ENCODE results near the gene NR5A2. TPM values are rescaled to one million over a fixed set of nuclear protein-coding genes. Genes with fewer than 3 reads are reported as not detected.

Gene NR5A2
- total RNA-seq, 4 donors from 2014 or later = 5.0 to 21.5 (median 11.8) TPM

DNA sequence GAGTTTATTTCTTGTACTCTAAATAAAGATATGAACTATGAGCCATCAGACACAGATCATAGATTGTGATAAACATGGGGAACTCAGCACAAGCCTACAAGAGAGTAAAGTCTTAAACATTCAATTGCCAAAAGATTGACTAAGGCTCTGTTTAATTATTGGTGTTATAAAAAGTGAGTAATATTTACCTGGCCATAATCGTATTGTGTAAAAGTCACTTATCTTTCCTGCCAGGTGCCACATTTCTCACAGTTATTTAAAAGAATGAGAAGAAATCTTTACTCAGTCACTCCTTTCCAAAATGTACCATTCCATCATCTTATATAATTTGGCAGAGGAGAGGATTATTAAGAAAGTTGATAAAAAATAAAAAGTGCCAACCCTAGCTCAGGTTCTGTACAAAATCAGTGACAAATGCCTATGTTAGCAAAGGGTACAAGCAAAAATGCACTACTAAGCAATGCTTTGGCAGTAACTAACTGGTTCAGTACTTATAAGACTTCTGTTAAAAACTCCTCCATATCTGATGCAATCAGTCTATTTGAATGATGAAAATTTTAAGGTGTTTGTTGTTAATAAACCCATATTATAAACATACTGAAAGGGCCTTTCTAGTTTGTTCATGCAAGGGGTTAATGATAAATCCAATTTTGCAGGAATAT, 5.8 kb upstream of the NR5A2 start:
- intact Hi-C loops (cut with DNase I; ENCODE audit: low total_unique reads) = no loop called here
- TF ChIP-seq POLR2A (IDR thresholded peaks at IDR 0.05) = no peak
- TF ChIP-seq, protein P1, sequence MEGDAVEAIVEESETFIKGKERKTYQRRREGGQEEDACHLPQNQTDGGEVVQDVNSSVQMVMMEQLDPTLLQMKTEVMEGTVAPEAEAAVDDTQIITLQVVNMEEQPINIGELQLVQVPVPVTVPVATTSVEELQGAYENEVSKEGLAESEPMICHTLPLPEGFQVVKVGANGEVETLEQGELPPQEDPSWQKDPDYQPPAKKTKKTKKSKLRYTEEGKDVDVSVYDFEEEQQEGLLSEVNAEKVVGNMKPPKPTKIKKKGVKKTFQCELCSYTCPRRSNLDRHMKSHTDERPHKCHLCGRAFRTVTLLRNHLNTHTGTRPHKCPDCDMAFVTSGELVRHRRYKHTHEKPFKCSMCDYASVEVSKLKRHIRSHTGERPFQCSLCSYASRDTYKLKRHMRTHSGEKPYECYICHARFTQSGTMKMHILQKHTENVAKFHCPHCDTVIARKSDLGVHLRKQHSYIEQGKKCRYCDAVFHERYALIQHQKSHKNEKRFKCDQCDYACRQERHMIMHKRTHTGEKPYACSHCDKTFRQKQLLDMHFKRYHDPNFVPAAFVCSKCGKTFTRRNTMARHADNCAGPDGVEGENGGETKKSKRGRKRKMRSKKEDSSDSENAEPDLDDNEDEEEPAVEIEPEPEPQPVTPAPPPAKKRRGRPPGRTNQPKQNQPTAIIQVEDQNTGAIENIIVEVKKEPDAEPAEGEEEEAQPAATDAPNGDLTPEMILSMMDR (IDR thresholded peaks at IDR 0.05) = no peak
- no peak overlapping the region for H3K4me3 ChIP-seq
- no peaks in the 10 kb centered on the region for H3K36me3 ChIP-seq
- H3K9me3 ChIP-seq = no peaks in the 10 kb centered on the region
- no peaks in the 10 kb centered on the region for H3K4me1 ChIP-seq
- H3K27ac ChIP-seq = no peak overlapping the region
- DNase-seq = no peak
- no peaks in the 10 kb centered on the region for H3K27me3 ChIP-seq

DNA sequence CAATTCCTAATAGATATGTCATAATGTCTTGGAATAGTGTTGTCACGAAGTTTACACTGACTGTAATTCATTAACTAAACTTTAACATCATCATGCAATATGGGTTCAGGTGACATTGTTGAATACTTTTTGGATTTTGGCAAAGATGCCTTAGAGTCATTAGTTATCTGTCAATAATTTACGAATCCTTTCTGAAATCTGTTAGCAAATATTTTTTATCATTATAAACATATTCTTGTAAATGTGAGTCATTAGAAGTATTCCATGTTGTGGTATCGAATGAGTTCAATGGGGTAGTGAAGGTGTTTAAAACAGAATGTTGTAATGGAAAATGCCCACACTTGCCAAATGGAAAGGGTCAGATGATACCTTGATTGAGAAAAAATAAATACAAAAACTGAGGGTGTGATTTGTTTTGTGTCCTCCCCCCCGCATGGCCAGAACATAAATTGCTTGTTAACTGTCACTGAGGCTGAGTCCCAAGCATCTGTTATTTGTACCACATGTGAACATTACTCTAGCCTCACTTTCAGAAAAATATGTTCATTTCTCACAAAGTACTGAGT, 5.2 kb upstream of the NR5A2 start:
- intact Hi-C loops (cut with DNase I; ENCODE audit: low total_unique reads) = no loop called here

DNA sequence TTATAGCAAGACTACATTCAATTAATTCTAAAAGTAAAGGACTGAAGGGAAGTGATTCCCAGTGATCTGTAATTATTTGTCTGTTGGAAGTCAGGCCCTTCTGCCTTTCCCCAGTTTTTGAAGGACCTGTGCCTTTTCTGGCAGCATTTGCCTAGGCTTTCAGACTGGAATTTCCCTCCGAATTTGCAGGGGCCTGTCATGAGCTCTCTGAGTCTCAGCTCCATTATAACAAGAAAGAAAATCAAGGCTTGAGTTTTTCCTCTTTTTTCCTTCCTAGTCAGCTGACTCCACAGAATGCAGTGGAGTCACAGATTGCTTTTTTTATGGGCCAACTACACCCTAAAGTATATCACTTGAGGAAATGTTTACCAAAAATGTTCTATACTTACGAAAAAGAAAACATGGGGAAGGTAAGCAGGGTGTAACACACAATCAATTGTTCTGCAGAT, 1.1 kb downstream of the NR5A2 start:
- Histone ChIP-seq H3K4me3 (peak overlapping the region in 1 of 2 donors; percentile 16), H3K27ac (peak overlapping the region in 1 of 2 donors; percentile 39), H3K9me3 (no peaks in the 10 kb centered on the region), H3K36me3 (no peaks in the 10 kb centered on the region), H3K4me1 (no peaks in the 10 kb centered on the region), H3K27me3 (peaks cover 0 to 21% of the 10 kb centered on the region in 2 donors)
- TF ChIP-seq POLR2A (IDR thresholded peaks at IDR 0.05) = no peak
- TF ChIP-seq, protein P1 (IDR thresholded peaks at IDR 0.05) = no peak
- no peak for DNase-seq
- intact Hi-C loops (cut with DNase I; ENCODE audit: low total_unique reads) = no loop called here

More for the DNA sequence above, 5.2 kb upstream of the NR5A2 start:
- TF ChIP-seq, protein P1 (IDR thresholded peaks at IDR 0.05) = no peak
- no peak for TF ChIP-seq POLR2A (IDR thresholded peaks at IDR 0.05)
- Histone ChIP-seq H3K9me3 (no peaks in the 10 kb centered on the region), H3K27ac (no peak overlapping the region), H3K36me3 (no peaks in the 10 kb centered on the region), H3K4me3 (no peak overlapping the region), H3K27me3 (peaks cover 0 to 2% of the 10 kb centered on the region in 2 donors), H3K4me1 (no peaks in the 10 kb centered on the region)
- no peak for DNase-seq

DNA sequence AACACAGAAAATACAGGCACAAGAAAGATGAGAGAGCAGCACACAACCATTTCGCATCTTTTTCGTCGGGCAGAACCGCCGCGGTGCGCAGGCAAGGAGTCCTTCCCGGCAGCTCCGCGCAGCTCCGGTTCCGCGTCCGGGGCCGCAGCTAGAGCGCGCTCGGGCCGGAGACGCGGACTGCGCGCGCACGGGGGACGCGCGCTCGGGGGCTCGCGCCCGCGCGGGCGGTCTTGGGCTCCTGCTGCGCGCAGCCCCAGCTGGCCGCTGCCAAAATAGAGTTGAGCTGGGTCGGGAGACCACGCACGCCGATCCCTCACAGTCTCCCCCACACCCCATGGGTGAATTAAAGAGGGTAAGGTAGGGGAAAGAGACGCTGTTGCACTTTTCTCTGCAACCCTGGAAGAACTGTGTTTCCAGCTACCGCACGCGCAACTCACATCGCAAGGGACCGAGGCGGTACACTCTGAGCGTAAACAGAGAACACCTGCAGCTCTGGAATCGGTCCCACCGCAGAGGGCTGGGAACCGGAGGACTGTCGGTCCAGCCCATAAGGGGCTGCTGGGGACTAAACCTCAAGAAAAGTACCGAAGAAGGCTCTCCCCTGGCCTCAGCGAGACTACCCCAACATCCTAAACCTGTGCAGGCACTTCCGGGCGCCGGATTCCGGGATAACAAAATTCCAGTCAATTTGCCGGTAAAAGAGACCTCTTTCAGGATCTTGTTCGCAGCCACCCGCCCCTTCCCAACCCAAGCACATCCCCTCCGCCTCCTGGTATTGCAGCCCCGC, 1.7 kb downstream of the NR5A2 start:
- TF ChIP-seq, protein P1 (IDR thresholded peaks at IDR 0.05) = no peak
- peak; percentile 13 to 29 for TF ChIP-seq POLR2A (IDR thresholded peaks at IDR 0.05)
- Histone ChIP-seq H3K4me1 (no peaks in the 10 kb centered on the region), H3K36me3 (no peaks in the 10 kb centered on the region), H3K4me3 (peak overlapping the region in 1 of 2 donors; percentile 16), H3K27ac (peak overlapping the region; percentile 24 to 39), H3K27me3 (peaks cover 0 to 27% of the 10 kb centered on the region in 2 donors), H3K9me3 (no peaks in the 10 kb centered on the region)
- no peak for DNase-seq
- intact Hi-C loops (cut with DNase I; ENCODE audit: low total_unique reads) = no loop called here

DNA sequence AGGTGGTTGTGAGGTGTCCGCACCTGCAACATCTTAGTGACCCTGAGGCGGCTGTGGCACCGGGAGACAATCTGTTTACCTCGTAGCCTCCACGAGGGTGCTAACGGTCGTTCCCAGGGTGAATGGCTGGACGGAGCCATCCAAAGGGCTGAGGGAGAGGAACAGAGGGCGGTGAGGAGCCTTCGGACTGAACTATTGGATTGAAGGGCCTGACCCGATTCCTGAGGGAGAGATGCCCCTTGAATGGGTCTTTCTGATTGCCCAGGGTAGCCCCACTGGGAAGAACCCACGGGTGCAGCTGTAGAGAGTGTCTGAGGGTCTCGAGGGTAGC, 2.3 kb downstream of the NR5A2 start:
- Histone ChIP-seq H3K9me3 (no peaks in the 10 kb centered on the region), H3K27ac (no peak overlapping the region), H3K36me3 (no peaks in the 10 kb centered on the region), H3K4me3 (peak overlapping the region in 1 of 2 donors; percentile 16), H3K27me3 (peaks cover 0 to 33% of the 10 kb centered on the region in 2 donors), H3K4me1 (no peaks in the 10 kb centered on the region)
- DNase-seq = no peak
- intact Hi-C loops (cut with DNase I; ENCODE audit: low total_unique reads) = no loop called here
- no peak for TF ChIP-seq POLR2A (IDR thresholded peaks at IDR 0.05)
- TF ChIP-seq, protein P1 (IDR thresholded peaks at IDR 0.05) = no peak
